Endometrial microvascular endothelial cells (primary cell): ENCODE results near the gene ATF7. TPM values are rescaled to one million over a fixed set of nuclear protein-coding genes. Genes with fewer than 3 reads are reported as not detected.

Source experiments
- in situ Hi-C: cut with HindIII; loops from 2 replicates; pipeline ENCODE4 v1.10.0; 2017; ENCODE audit warnings: low sequenced_read_pairs, low pct_unique_long_range_greater_than_20kb; ENCODE audit errors: inconsistent ontology term
- total RNA-seq: library from RNA; depleted of rRNA; stranded (reverse); fragments of >200 nt; gene quantifications from one replicate; pipeline ENCODE4 v1.2.3, GENCODE V29; 2015; ENCODE audit errors: inconsistent ontology term

ATF7 gene
- total RNA-seq, 1 donor from 2014 or later, result 39.3 TPM

- in situ Hi-C loops, result no loop called here
Measured at GRCh38 chr12:53510181-53510812, 115.9 kb downstream of the ATF7 start.

GRCh38 chr12:53508534-53509170 lies 117.5 kb downstream of the ATF7 start:
- in situ Hi-C loops, result no loop called here

DNA sequence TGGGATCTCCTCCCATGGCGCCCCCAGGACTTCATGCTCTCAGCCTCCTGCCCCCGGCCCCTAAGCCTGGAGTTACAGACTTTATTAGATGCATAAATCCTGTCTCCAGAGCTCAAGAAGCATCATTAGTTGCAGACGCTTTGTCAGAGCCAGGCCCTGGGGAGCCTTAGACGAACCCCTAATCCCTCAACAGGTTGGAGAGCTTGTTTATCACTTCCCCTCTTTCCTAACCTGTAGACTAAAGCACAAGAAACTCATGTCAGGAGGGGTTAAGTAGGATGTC lies 118.6 kb downstream of the ATF7 start:
- in situ Hi-C loops, result no loop called here

- in situ Hi-C loops, result no loop called here
Measured at GRCh38 chr12:53506881-53507602, 119.1 kb downstream of the ATF7 start, which contains the start of gene NPFF. Gene NPFF, minus strand, starts transcription at chr12:53507484. Its CDS starts 10 bp downstream, at chr12:53507474.

- in situ Hi-C loops, result no loop called here
Measured at GRCh38 chr12:53506450-53506785, 119.8 kb downstream of the ATF7 start.

DNA sequence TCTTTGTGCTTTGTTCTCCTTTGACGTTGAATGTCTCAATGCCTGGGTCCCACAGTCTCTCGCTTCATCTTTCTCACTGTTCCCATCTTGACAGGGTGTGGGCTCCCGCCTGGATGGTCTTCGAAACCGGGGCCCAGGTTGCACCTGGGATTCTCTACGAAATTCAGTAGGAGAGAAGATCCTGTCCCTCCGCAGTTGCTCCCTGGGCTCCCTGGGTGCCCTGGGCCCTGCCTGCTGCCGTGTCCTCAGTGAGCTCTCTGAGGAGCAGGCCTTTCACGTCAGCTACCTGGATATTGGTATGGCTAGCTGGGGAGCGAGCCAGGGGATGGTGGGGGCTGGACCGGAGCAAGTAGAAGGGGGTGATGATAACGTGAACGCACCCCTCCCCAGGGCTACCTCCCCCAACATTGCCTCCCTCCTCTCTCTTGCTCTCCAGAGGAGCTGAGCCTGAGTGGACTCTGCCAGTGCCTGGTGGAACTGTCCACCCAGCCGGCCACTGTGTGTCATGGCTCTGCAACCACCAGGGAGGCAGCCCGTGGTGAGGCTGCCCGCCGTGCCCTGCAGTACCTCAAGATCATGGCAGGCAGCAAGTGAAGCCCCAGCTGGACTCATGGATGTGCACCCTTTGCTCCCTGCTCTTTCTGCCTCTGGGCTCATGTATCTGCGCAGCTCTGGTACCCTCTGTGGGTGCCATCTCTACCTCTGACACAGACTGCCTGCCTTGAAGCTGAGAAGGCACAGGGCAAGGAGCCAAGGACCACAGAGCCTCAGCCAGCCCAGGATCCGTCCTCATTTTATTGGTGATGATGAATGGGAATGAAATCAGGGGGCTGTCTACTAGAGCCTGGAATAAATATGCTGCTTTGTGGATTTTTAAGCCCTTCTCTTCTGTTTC lies 120.4 kb downstream of the ATF7 start:
- in situ Hi-C loops, result no loop called here

DNA sequence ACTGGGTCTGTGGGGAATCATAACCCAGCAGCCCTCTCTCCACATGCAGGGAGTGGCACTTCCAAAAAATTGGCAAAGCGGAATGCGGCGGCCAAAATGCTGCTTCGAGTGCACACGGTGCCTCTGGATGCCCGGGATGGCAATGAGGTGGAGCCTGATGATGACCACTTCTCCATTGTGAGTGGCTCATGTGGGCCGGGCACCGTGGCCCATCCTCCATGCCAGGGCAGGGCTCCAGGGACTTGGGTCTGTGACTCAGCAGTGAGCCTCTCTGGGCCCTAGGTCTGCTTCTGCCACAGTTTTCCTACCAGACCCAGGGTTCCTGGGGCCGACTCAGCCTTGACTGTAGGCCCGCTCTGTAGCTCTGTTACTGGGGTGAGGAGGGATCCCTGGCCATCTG lies 121.1 kb downstream of the ATF7 start:
- in situ Hi-C loops, result no loop called here

DNA sequence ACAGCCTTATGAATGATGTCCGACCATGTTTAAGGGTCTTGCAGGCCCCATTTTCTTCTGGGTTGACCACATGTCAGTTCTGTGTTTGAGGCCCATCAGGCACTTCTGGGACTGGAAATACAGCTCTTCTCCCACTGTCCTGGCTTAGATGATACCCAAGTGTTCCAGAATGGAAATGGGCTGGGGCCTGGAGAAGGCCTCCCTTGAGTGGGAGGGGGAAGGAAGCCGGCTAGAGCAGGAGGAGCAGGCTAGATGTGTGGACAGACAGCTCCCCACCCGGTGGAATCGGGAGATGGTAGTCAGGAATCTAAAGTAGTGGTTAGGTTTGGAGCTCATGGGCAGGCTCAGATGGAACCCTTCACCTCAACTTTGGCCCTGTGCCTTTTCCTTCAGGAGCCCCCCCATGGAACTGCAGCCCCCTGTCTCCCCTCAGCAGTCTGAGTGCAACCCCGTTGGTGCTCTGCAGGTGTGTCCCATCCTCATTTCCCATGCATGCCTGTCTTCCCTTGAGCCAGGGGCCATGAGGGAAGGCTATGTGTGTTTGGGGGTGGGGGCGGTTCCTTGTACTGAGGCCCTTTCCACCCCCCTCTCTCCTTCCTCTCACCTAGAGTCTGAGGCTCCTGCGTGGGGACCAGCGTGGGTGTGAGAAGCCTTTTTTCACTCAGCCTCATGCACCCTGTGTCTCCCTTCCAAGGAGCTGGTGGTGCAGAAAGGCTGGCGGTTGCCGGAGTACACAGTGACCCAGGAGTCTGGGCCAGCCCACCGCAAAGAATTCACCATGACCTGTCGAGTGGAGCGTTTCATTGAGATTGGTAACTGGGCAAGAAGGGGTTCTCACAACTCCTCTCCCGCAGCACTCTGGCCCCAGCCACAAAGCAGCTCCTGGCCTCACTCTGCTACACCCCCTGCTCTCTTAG lies 121.9 kb downstream of the ATF7 start:
- in situ Hi-C loops, result no loop called here

GRCh38 chr12:53502983-53503728 lies 123.0 kb downstream of the ATF7 start:
- in situ Hi-C loops, result no loop called here

- in situ Hi-C loops, result no loop called here
Measured at GRCh38 chr12:53502331-53502730, 123.9 kb downstream of the ATF7 start.

DNA sequence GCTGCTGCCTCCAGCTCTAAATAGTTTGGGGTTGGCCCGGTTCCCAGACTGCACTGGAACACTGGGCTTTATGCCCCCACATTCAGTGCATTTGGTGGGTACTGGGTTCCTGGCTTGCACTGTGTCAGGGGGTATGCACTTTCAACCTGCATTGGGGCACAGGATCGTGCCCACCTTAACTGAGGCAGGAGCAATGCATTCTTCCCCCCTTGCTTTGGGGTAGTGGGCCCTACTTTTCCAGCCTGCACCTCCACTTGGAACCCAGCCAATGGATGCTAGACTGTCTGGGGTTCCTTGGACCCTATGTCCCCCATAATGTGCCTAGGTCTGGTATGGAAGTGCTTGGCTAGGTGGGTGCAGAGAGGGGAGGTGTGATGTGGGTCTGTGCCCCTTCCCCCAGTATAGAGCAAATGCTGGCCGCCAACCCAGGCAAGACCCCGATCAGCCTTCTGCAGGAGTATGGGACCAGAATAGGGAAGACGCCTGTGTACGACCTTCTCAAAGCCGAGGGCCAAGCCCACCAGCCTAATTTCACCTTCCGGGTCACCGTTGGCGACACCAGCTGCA lies 124.5 kb downstream of the ATF7 start:
- in situ Hi-C loops, result no loop called here

- in situ Hi-C loops, result no loop called here
Measured at GRCh38 chr12:53500776-53501614, 125.2 kb downstream of the ATF7 start, which contains the start of gene TARBP2. Gene TARBP2, plus strand, starts transcription at chr12:53501283. Its CDS starts 126 bp downstream, at chr12:53501409.

DNA sequence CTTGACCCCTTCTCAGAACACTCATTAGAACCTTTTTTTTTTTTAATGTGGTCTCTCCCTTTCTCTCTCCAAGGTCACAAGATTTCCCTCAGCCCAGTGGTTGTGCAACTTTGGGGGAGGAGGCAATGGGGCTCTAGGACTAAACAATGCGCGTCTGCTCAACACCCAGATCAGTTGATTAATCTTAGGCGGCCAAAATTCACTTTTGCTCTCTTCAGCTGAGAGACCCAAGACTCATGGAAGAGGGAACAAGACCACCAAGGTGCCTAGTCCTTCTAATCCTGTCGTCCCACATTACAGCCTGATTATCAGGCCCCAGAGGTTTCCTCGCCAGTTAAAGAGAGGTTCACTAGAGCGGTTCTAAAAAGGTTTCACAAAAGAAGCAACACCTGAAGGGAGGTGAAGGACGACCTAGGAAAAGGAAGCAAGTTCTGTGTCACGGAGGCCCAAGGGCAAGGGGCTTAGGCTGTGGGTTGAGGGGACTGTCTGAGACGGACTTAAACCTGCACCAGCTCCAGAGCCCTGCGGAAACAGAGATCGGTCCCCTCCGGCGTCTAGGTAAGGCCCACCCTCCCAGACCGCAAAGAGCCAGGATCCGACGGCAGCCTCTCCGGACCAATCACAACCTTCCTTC lies 125.9 kb downstream of the ATF7 start:
- in situ Hi-C loops, result no loop called here

DNA sequence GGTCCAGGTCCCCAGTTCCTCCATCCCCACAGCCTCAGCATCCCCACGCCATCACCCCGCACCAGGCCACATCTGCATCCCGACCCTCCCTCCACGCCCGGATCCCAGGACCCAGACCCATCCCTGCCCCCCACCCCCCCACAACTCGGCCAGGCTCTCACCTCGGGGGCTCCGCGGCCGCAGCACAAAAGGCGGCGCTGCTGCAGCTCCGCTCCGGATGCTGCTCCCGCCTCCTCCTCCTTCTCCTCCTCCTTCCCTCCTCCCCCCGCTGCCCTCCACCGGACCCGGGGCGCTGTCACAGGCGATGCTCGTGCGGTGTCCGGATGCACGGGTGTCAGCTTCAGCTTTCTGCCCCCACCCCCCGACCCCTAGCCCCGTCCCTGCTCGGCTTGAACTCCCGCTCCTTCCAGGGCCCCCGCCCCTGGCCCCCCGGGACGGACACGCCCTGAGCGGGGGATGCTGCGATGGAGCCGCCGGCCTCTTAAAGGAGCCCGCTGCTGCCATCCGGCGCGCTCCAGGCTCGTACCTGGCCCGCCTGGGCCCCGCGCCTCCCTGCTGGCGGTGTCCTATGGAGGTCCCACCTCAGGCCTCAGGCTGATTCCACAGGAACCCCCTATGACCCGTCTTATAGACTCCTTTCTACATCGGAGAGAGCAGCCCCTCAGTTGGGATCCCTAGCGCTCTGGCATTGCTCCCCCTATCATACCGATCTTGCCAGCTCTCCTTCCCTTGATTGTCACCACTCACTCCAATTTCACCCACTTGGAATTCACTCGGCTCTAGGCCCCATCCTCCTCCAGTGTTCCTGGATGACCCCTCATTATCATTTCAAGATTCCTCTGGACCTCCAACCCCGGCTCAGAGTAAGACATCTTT lies 126.7 kb downstream of the ATF7 start, which contains the start of gene MAP3K12:
MAP3K12 (minus strand) TSS at position 193 of the 876 bp plus-strand sequence. CDS start 12,067 bp downstream, outside the sequence.
- in situ Hi-C loops, result no loop called here

DNA sequence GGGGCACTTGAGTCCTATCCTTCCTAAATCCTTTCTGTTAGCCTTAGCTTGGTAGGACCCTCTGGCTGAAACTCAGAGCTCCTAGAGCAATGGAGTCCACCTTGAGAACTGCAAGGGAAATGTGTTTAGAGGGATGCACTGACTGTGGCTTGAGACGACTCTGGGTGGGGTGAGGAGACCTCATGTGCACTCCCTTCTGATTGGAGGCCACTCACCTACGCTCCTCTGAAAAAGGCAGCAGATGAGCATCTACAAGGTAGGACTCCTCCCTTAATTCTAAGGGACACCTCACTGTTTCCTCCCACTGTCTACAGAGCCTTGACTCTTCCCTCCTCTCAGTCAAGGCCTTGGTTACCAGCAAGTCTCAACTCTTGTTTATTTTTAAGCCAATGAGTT lies 127.9 kb downstream of the ATF7 start:
- in situ Hi-C loops, result no loop called here
